ENCODE data around the gene TMX1. TPM values are rescaled to one million over a fixed set of nuclear protein-coding genes. Genes with fewer than 3 reads are reported as not detected.

TMX1 gene
- total and polyA plus RNA-seq, 10 of the 15 experiments (the other 5 are each of a cell fraction or from before 2014, with no cell fraction given) = 29.1 to 152 (median 52.0) TPM

DNA sequence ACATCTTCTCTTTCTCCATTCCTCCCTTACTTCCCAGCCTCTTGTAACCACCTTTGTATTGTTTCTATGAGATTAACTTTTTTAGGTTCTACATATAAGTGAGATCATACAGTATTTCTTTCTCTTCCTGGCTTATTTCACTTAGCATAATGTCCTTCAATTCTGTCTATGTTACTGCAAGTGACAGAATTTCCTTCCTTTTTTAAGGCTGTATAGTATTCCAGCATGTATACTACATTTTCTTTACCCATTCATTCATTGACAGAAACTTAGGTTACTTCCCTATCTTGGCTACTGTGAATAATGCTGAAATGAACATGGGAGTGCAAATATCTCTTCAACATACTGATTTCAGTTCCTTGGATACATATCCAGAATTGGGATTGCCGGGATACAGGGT, 18.2 kb downstream of the TMX1 start:
- BruUV-seq (replicated peaks) = no TSS peak
- intact Hi-C loops (cut with micrococcal nuclease; ENCODE audit: unreplicated experiment) (no loop called here), in situ Hi-C loops (cut with MboI) (no loop called here)
- H3K4me3 ChIP-seq = no peak overlapping the region
- ChIA-PET POLR2A (no interaction called here), CTCF (no interaction called here), RAD21 (ENCODE audit: unreplicated experiment) (no interaction called here), SMC1A (ENCODE audit: uncharacterized antibody, unreplicated experiment) (interaction anchor here (1.0 kb wide), 2 partner anchors 13 to 623 kb away, joined by 3 read pairs; no protein-coding TSS in a partner anchor)
- FAIRE-seq (no peak), ATAC-seq (no peak), DNase-seq (ENCODE audit: low read depth, low spot score) (no peak)
- H3K79me2 ChIP-seq (ENCODE audit: control insufficient read depth, insufficient read depth, low read length) = no peaks in the 10 kb centered on the region; the same call in 1 of the 2 replicates
- no peak overlapping the region for H3K4me2 ChIP-seq (ENCODE audit: control insufficient read depth, insufficient read depth)
- no peak overlapping the region for H3K9ac ChIP-seq (ENCODE audit: control insufficient read depth, insufficient read depth, low read length)
- WGBS (ENCODE audit: insufficient coverage, insufficient replicate concordance, low lambda C conversion rate, missing lambda C conversion rate) = 100% methylated on average over 1 of the region's 1 CpG
- no peaks in the 10 kb centered on the region for H3K27me3 ChIP-seq (replicated peaks in 1 of 2; ENCODE audit: control insufficient read depth in 2 of 2, insufficient read depth in 2 of 2, low read length in 1 of 2)
- H3K4me1 ChIP-seq (ENCODE audit: control insufficient read depth, insufficient read depth, low read length) = no peaks in the 10 kb centered on the region
- peaks cover 0 to 21% of the 10 kb centered on the region in 2 experiments; a peak in 2 of 4 replicates for H3K36me3 ChIP-seq (ENCODE audit: control insufficient read depth in 2 of 2, insufficient read depth in 2 of 2, low read length in 1 of 2)
- no peaks in the 10 kb centered on the region; the same call in 1 of the 3 replicates for H3K9me3 ChIP-seq (replicated peaks; ENCODE audit: control insufficient read depth, insufficient read depth, low read length)
- no peak overlapping the region for H3K27ac ChIP-seq (ENCODE audit: control insufficient read depth, insufficient read depth)
- no peaks in the 10 kb centered on the region; the same call in 1 of the 2 replicates for H4K20me1 ChIP-seq (ENCODE audit: control insufficient read depth, insufficient read depth)
- TF ChIP-seq NR2C1 (IDR thresholded peaks at IDR 0.05) (no peak), TCF3 (IDR thresholded peaks at IDR 0.05; ENCODE audit: borderline replicate concordance, insufficient read depth, low read depth, low read length) (no peak), SMAD5 (IDR thresholded peaks at IDR 0.05; ENCODE audit: low read depth) (no peak), FOXK2 (IDR thresholded peaks at IDR 0.05) (no peak), SPI1 (IDR thresholded peaks at IDR 0.05; ENCODE audit: borderline replicate concordance, insufficient read depth, low read depth, low read length) (no peak), ZNF274 (IDR thresholded peaks at IDR 0.05; ENCODE audit: insufficient read depth, insufficient read length) (no peak), NFXL1 (IDR thresholded peaks at IDR 0.05; ENCODE audit: borderline replicate concordance) (no peak), NR2F1 (conservative IDR thresholded peaks at IDR 0.05) (no peak), GATAD2B (conservative IDR thresholded peaks at IDR 0.05; ENCODE audit: low read depth) (no peak), KDM1A (IDR thresholded peaks at IDR 0.05; ENCODE audit: borderline replicate concordance) (no peak)
- TF ChIP-seq, protein P1, sequence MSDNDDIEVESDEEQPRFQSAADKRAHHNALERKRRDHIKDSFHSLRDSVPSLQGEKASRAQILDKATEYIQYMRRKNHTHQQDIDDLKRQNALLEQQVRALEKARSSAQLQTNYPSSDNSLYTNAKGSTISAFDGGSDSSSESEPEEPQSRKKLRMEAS (IDR thresholded peaks at IDR 0.05; ENCODE audit: low read depth, low read length) = no peak
- TF ChIP-seq, protein P2, sequence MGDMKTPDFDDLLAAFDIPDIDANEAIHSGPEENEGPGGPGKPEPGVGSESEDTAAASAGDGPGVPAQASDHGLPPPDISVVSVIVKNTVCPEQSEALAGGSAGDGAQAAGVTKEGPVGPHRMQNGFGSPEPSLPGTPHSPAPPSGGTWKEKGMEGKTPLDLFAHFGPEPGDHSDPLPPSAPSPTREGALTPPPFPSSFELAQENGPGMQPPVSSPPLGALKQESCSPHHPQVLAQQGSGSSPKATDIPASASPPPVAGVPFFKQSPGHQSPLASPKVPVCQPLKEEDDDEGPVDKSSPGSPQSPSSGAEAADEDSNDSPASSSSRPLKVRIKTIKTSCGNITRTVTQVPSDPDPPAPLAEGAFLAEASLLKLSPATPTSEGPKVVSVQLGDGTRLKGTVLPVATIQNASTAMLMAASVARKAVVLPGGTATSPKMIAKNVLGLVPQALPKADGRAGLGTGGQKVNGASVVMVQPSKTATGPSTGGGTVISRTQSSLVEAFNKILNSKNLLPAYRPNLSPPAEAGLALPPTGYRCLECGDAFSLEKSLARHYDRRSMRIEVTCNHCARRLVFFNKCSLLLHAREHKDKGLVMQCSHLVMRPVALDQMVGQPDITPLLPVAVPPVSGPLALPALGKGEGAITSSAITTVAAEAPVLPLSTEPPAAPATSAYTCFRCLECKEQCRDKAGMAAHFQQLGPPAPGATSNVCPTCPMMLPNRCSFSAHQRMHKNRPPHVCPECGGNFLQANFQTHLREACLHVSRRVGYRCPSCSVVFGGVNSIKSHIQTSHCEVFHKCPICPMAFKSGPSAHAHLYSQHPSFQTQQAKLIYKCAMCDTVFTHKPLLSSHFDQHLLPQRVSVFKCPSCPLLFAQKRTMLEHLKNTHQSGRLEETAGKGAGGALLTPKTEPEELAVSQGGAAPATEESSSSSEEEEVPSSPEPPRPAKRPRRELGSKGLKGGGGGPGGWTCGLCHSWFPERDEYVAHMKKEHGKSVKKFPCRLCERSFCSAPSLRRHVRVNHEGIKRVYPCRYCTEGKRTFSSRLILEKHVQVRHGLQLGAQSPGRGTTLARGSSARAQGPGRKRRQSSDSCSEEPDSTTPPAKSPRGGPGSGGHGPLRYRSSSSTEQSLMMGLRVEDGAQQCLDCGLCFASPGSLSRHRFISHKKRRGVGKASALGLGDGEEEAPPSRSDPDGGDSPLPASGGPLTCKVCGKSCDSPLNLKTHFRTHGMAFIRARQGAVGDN (IDR thresholded peaks at IDR 0.05) = no peak
- no peak overlapping the region for H2AFZ ChIP-seq (ENCODE audit: control insufficient read depth, low read depth, low read length)
